CD1c-positive myeloid dendritic cell (primary cell): ENCODE data around the gene PODXL.
"Not testable (repeated sequence)": the region's sequence is repeated elsewhere in the genome, so short reads cannot be mapped to it uniquely, and the experiment has no call there.

ENCODE experiments used
- DNase-seq: peaks from one replicate; pipeline ENCODE4 v3.0.0-alpha.2; 2016; ENCODE audit errors: extremely low spot score

PODXL gene

GRCh38 chr7:131511774-131512535 lies 44.5 kb downstream of the PODXL start:
- DNase-seq, result no peak

- DNase-seq, result no peak
These were observed 45.4 kb downstream of the PODXL start for GRCh38 chr7:131511071-131511470.

GRCh38 chr7:131509781-131510180 lies 46.6 kb downstream of the PODXL start:
- no peak for DNase-seq

GRCh38 chr7:131508754-131509486 lies 47.5 kb downstream of the PODXL start:
- no peak for DNase-seq

- DNase-seq, result peak; percentile 68
These were observed 48.7 kb downstream of the PODXL start for GRCh38 chr7:131507592-131508331.

- DNase-seq, result no peak
These were observed 49.8 kb downstream of the PODXL start for GRCh38 chr7:131506597-131506996.

DNA sequence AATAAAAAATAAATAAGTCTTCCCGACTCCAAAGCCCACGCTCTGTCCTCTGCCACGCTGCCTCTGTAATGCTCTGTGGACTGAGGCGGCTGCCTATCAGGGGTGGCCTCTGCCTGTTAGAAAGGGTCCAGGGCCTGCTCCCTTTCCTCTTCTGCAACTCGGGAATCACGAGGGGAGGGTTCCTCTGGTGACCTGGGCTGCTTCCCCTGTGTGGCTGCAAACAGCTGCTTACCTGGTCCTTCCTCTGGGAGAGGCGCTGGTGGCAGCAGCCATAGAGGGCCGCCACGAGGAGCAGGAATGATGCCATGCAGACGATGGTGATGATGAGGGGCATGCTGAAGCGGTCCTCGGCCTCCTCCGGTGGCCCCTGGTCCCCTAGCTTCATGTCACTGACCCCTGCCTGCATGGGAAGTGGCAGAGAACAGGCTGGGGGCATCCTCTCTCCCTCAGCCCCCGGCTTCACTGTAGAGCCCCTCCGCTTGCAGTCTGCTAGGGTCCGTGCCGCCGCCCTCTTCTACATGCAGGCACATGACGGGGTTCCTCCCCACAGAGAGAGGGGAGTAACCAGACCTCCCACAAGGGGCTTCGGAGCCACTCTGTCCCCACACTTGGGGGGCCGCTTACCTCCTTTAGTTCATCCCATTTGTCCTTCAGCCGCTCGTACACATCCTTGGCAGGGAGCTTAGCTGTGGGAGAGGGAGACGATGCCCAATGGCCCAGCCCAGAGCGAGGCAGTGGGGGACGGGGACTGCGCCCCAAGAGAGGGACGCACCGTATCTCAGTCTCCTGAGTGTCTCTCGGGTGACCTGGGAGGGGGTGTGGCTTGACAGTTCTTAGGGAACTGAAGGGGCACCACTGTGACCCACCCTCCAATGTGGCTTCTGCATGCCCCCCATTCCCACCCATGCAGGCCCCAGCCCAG lies 50.5 kb downstream of the PODXL start:
- DNase-seq, result no peak

DNA sequence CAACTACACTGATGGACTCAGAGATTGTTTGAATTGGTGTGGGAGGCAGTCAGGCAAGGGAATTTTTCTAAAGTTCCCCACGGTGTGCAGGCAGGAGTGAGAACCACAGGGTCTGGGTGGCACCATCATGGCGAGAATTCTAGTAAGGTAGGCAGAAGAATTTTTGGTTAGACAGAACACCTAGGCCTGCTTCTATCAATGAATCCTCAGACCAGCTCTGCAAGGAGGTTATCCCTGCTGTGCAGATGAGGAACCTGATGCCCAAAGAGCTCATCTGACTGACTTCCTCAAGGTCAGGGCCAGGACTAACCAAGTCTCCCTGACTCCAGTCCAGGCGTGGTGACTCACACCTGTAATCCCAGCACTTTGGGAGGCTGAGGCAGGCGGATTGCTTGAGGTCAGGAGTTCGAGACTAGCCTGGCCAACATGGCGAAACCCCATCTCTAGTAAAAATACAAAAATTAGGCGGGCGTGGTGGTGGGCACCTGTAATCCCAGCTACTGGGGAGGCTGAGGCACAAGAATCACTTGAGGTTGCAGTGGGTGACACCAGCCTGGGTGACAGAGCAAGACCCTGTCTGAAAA lies 51.3 kb downstream of the PODXL start:
- DNase-seq, result not testable (repeated sequence)

- DNase-seq, result no peak
These were observed 52.1 kb downstream of the PODXL start for GRCh38 chr7:131504157-131504899.

DNA sequence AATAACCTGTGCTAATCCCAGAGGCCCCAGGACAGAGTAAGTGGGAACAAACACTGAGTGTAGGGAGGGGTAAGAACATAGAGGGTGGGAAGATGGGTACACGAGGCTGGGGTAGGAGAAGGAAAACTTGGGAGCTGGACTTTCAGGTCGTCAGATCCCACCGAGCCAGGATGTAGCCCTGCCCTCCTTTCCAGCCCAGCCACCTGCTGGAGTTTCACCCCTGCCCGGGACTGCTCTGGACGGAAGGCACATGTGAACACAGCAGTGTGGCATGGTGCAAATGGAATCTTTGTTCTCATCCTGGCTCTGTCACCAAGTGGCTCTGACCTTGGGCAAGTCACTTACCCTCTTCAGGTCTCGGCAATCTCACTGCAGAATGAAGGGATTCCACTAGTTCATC lies 52.8 kb downstream of the PODXL start:
- no peak for DNase-seq

DNA sequence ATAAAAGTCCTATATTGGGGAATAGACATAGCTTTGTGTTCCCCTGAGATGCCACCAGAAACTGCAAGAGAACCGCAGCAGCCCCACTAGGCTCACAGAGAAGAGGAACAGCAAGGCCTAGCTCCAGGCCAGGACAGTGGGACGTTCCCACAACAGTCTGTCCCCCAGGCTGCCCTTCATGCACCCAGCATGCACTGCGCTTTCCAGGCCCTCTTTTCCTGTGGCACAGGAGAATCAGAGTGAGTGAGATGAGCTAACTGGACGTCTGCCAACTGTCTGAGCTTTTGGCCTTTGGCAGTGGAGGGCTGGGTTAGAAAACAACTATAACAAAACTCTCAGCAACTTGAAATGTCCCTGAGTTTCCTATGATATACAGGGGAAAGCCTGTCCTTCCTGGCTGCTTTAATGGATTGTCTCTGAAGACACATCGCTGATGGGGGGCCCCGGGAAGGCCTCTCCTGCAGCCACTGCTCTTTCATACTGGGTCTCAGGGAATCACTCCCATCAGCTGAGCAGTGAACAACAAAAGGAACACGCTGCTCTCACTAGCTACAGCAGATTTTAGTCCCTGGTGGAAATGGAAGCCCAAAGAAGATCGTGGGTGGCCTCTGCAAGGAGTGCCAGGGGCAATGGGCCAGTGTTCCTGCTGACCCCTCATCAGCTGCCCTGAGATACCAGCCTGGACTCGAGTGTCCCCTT lies 53.5 kb downstream of the PODXL start:
- no peak for DNase-seq

GRCh38 chr7:131501930-131502685 lies 54.3 kb downstream of the PODXL start:
- DNase-seq, result no peak

DNA sequence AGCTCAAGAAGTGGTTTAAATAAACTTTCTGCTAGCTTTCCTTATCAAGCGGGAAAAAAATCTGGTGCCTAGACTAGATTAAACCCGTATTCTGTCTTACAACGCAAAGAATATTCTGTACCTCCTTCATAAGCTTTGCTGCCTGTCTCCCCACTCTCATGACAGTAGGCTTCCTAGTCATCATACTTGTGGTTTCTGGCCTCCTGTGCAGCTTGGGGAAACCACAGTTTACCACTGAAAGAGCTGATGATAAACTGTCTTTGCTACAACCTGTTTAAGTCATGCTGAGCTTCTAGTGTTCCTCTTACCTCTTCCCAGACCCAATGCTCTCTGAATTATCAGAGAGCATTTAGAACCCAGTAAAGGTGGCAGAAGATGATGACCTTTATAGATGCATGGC lies 55.0 kb downstream of the PODXL start:
- peak; percentile 7 for DNase-seq

GRCh38 chr7:131500357-131500756 lies 56.1 kb downstream of the PODXL start:
- DNase-seq, result no peak

- no peak for DNase-seq
These were observed 56.6 kb downstream of the PODXL start for GRCh38 chr7:131499801-131500200.

- no peak for DNase-seq
These were observed 58.1 kb downstream of the PODXL start for GRCh38 chr7:131498237-131498885.

DNA sequence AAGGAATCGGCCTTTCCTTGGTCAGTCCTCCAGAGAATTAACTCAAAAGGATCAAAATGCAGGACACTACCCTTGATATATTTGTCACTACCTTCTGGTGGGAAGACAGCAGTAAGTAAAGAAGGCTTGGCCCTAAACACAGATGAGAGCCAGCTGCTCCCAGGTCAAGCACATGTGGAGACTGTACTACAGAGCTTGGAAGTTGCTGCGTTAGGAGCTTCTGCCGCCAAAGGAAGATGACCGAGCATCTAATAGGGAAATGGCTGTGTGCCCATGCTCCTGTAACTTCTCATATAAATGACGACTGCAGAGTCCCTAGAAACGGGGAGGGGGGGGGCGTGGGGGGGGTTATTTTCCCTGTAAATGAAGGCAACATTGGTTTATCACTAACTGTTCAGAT lies 59.0 kb downstream of the PODXL start:
- DNase-seq, result no peak

GRCh38 chr7:131495669-131496498 lies 60.5 kb downstream of the PODXL start:
- DNase-seq, result no peak
